HG03432 (cell line): ENCODE measurements around the gene COA6.

Experiments used
- ATAC-seq: cut with Tn5 transposase; IDR thresholded peaks from one replicate; pipeline ENCODE4 v1.9.1; 2021; ENCODE audit warnings: mild to moderate bottlenecking, moderate library complexity; ENCODE audit not compliant: unreplicated experiment

COA6 gene

GRCh38 chr1:234373064-234373958 is at the start of gene COA6:
Gene COA6 (plus strand): TSS chr1:234373456. CDS start chr1:234373467, 11 bp downstream.
- peak; percentile 95 for ATAC-seq

GRCh38 chr1:234324821-234325220 is 48.4 kb upstream of the COA6 start:
- ATAC-seq = no peak

GRCh38 chr1:234325878-234326496 is 47.3 kb upstream of the COA6 start:
- ATAC-seq = peak; percentile 22

GRCh38 chr1:234326497-234327366 is 46.5 kb upstream of the COA6 start:
- ATAC-seq = peak; percentile 83

- no peak for ATAC-seq
These were observed 45.6 kb upstream of the COA6 start for GRCh38 chr1:234327577-234328164.

GRCh38 chr1:234330843-234331215 is 42.4 kb upstream of the COA6 start:
- ATAC-seq = no peak

GRCh38 chr1:234331507-234331906 is 41.7 kb upstream of the COA6 start:
- no peak for ATAC-seq

- ATAC-seq = no peak
These were observed 36.9 kb upstream of the COA6 start for GRCh38 chr1:234336359-234336758.

GRCh38 chr1:234337233-234337632 is 36.0 kb upstream of the COA6 start:
- no peak for ATAC-seq

- no peak for ATAC-seq
These were observed 32.7 kb upstream of the COA6 start for GRCh38 chr1:234340528-234340927.

- ATAC-seq = no peak
These were observed 30.5 kb upstream of the COA6 start for GRCh38 chr1:234342774-234343173.

GRCh38 chr1:234345237-234345636 is 28.0 kb upstream of the COA6 start:
- no peak for ATAC-seq

- no peak for ATAC-seq
These were observed 24.3 kb upstream of the COA6 start for GRCh38 chr1:234348964-234349363.

- no peak for ATAC-seq
These were observed 17.3 kb upstream of the COA6 start for GRCh38 chr1:234355782-234356510.

GRCh38 chr1:234356615-234357269 is 16.5 kb upstream of the COA6 start:
- ATAC-seq = peak; percentile 77

GRCh38 chr1:234357831-234358230 is 15.4 kb upstream of the COA6 start:
- no peak for ATAC-seq

- no peak for ATAC-seq
These were observed 12.1 kb upstream of the COA6 start for GRCh38 chr1:234361102-234361603.

- ATAC-seq = no peak
These were observed 10.7 kb upstream of the COA6 start for GRCh38 chr1:234362558-234362957.

- no peak for ATAC-seq
These were observed 4.8 kb upstream of the COA6 start for GRCh38 chr1:234368320-234369032.
